Stimulated activated naive CD8-positive, alpha-beta T cell treated with anti-CD3 and anti-CD28 coated beads, Interleukin-15, amount 100 ng/mL, for 72 hours (primary cell): ENCODE results near the gene BAIAP3.
A peak's percentile ranks its signal among the peaks of the same experiment; 100 is the strongest.

Source experiments
- ATAC-seq: fragments of 150-1000 bp; cut with Tn5 transposase; 2 replicates; pipeline ENCODE4 v1.10.0; 2021; ENCODE audit warnings: mild to moderate bottlenecking, moderate library complexity
- DNase-seq, 2 donors: peaks; one replicate each; pipeline ENCODE4 v3.0.0; 2021 to 2022
- H3K27ac Mint-ChIP-seq, 2 donors: one replicate each; pipeline ENCODE4 v1.8.0; 2022; ENCODE audit warnings: mild to moderate bottlenecking in 2 of 2, mixed read lengths in 2 of 2, moderate library complexity in 2 of 2
- H3K27me3 Mint-ChIP-seq: one replicate; pipeline ENCODE4 v1.8.0; 2022; ENCODE audit warnings: mixed read lengths
- H3K4me1 Mint-ChIP-seq: one replicate; pipeline ENCODE4 v1.8.0; 2022; ENCODE audit warnings: mild to moderate bottlenecking, mixed read lengths
- H3K4me3 Mint-ChIP-seq, 2 donors: one replicate each; pipeline ENCODE4 v1.8.0; 2022; ENCODE audit warnings: mild to moderate bottlenecking in 2 of 2, mixed read lengths in 2 of 2, moderate library complexity in 1 of 2
- H3K9me3 Mint-ChIP-seq, 2 donors: one replicate each; pipeline ENCODE4 v1.8.0; 2022; ENCODE audit warnings: mixed read lengths in 2 of 2

BAIAP3 gene

DNA sequence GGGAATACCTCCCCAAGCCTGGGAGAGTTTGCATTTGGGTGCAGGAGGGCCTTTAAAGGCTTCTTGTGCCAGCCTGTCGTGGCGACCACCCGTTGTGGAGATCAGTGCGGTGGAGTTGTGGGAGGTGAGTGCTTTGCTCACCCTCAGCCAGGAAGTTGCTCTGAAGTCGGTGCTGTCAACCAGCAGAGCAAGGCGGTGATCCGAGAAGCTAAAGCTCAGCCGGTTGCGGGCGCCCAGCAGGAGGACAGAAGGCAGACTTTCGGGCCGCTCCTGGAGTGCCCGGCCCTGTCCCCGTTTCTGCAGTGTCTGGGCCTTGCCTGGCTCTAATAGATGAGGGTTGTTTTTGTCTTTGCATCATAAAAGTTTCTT, 22.6 kb upstream of the BAIAP3 start:
- ATAC-seq, result no peak
- H3K4me3 Mint-ChIP-seq, result peak overlapping the region; percentile 95 to 98
- H3K9me3 Mint-ChIP-seq, result no peaks in the 10 kb centered on the region

DNA sequence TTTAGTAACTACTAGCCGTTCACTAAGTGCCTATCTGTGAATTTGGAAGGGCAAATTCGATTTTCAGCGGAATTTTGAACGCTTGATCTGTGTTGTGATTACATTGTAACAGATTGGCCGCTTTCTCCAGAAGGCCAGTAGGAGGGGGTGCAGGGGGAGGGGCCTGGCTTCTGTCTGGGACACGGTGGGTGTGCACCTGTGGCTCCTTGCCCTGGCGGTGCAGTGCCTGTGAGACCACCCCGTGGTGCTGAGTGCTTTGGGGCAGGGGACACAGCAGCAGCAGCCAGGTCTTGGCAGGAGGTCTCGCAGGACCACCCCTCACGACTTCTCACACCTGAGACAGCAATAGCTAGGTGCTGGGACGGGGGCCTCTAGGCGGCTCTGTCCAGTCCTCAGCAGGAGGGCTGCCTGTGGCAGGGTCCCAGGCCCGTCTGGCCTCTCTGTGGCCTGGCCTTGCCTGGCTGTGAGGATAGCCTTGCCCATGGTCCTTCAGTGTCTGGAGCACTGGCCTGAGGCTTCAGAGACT, 22.2 kb upstream of the BAIAP3 start:
- peak overlapping the region; percentile 93 to 98 for H3K27ac Mint-ChIP-seq
- H3K9me3 Mint-ChIP-seq, result no peaks in the 10 kb centered on the region
- H3K4me1 Mint-ChIP-seq, result peaks cover 47% of the 10 kb centered on the region
- peak overlapping the region; percentile 95 to 98 for H3K4me3 Mint-ChIP-seq
- ATAC-seq, result no peak
- no peaks in the 10 kb centered on the region for H3K27me3 Mint-ChIP-seq
- DNase-seq, result no peak

More for the DNA sequence above, 22.6 kb upstream of the BAIAP3 start:
- peak in 1 of 2 donors; percentile 30 for DNase-seq
- Mint-ChIP-seq H3K4me1 (peaks cover 51% of the 10 kb centered on the region), H3K27me3 (no peaks in the 10 kb centered on the region), H3K27ac (peak overlapping the region; percentile 93 to 98)

DNA sequence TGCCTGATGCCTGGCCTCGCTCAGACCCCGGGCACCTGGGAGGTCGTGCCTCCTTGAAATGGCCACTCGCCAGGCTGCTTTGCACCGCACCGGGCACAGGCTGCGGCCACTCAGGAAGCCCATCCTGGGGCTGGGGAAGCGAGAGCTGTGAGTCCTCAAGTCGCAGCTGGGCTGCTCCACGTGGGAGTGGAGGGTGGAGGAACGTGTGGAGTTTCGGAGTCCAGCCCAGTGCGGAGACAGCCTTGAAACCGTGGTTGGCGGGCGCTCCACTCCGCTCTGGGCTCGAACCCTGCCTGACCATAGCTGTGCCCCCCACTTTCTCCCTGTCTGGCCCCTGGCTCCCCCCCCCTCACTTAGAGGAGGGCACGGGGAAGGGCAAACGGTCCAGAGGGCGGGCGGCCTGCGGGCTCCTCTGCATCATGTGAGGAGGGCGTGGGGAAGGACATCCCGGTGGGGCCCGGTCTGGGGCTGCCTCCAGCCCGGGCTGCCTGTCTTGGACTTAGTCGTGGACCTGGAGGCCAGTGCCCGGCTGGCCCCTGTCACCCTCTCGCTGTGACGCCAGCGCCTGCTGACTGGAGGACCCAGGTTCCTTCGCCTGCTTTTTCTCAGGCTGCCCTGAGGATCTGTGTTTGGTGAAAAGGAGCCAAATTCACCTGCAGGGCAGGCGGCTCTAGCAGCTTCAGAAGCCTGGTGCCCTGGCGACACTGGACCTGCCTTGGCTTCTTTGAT, 21.5 kb upstream of the BAIAP3 start:
- no peaks in the 10 kb centered on the region for H3K9me3 Mint-ChIP-seq
- DNase-seq, result no peak
- H3K27ac Mint-ChIP-seq, result peak overlapping the region in 1 of 2 donors; percentile 71

DNA sequence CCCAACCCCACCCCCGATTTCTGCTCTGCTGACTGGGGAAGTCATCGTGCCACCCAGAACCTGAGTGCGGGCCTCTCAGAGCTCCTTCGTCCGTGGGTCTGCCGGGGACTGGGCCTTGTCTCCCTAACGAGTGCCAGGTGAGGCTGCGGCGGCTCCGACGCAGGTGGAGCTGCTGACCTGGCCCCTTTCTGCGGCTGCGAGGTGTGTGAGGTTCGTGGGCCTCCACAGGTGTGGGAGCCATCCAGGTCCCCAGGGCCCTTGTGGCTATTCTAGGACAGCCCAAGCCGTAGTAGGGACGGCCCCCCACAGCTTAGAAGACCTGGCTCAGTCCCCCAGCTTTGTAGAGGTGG, 21.0 kb upstream of the BAIAP3 start:
- no peaks in the 10 kb centered on the region for H3K9me3 Mint-ChIP-seq
- H3K27me3 Mint-ChIP-seq, result no peaks in the 10 kb centered on the region
- peaks cover 42% of the 10 kb centered on the region for H3K4me1 Mint-ChIP-seq
- no peak for DNase-seq
- no peak for ATAC-seq
- H3K27ac Mint-ChIP-seq, result peak overlapping the region in 1 of 2 donors; percentile 27
- H3K4me3 Mint-ChIP-seq, result peak overlapping the region; percentile 35 to 98

More for the DNA sequence above, 21.5 kb upstream of the BAIAP3 start:
- H3K27me3 Mint-ChIP-seq, result no peaks in the 10 kb centered on the region
- H3K4me1 Mint-ChIP-seq, result peaks cover 42% of the 10 kb centered on the region
- ATAC-seq, result no peak
- peak overlapping the region; percentile 95 to 98 for H3K4me3 Mint-ChIP-seq

DNA sequence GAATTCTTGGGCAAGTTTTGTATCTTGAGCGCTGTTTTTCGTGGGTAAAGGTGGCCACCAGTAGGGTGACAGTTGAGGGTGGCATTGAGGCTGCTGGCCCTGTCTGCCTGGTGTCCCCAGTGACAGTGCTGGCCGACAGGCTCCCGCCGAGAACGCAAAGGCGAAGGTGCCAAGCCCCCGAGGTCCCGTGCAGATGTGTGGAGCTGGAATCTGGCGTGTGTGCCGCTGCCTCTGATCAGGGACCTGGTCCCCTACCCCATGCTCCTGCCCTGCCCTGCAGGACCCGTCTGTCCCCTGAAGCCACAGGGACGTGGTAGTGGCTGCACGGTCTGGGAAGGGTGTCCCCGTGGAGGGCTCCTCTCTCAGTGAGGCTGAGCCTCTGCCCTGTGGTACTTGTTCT, 20.5 kb upstream of the BAIAP3 start:
- no peak for DNase-seq
- Mint-ChIP-seq H3K4me3 (peak overlapping the region in 1 of 2 donors; percentile 35), H3K27me3 (no peaks in the 10 kb centered on the region), H3K4me1 (peaks cover 42% of the 10 kb centered on the region), H3K9me3 (no peaks in the 10 kb centered on the region), H3K27ac (no peak overlapping the region)
- ATAC-seq, result no peak

DNA sequence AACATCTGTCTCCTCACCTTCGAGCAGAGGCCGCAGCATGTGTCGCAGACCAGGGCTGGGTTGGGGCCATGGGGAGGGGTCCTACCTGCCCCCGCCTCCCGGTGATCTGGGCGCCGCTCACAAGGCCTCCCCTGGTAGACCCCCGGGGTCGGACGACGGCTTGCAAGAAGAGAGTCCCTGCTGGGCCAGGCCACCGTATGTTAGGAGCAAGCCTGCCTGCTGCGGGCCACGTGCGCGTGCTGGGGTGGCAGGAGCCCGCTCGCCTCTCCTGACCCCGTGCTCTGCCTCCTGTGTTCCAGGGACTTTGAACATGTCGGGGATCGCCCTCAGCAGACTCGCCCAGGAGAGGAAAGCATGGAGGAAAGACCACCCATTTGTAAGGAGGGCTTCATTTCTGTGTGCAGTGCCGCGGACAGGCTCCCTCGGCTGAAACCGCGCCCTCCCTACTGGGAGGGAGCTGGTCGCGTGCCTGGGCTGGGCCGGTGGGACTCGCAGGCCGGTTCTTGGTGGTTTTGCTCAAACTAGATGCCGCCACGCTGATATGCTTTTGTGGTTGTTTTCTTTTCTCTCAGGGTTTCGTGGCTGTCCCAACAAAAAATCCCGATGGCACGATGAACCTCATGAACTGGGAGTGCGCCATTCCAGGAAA, 19.6 kb upstream of the BAIAP3 start:
- H3K27ac Mint-ChIP-seq, result no peak overlapping the region
- H3K4me3 Mint-ChIP-seq, result no peak overlapping the region
- H3K9me3 Mint-ChIP-seq, result no peaks in the 10 kb centered on the region
- DNase-seq (no peak), ATAC-seq (no peak)
- peaks cover 47% of the 10 kb centered on the region for H3K4me1 Mint-ChIP-seq
- H3K27me3 Mint-ChIP-seq, result no peaks in the 10 kb centered on the region

DNA sequence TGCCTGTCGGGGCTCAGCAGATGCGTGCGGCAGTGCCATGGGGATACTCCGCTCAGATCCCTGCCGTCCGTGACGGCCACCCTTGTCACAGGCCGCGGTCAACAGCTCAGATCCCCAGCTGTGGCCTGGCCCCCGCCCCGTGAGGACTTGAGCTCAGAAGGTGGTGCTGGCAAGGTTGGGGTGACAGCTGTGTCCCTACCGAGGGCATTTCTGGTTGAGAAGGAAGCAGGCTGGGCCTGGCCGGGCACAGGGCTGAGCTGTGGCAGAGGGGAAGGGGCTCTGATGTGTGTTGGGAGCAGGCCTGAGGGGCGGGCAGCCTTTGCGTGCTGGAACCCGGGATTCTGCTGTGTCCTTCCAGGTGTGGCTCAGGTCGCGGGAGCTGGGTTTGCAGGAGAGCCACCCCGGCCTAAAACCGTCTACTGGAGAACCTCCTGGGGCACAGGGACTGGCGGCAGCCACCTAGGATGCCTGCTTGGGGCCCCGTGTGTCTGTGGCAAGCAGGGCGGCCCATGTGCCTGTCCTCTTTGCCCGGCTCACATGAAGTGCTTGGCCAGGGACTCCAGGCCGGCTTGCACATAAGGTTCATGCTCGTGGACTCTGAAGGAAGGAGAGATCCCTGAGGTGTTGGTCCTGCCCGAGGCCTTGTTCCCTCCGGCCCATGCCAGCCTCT, 18.9 kb upstream of the BAIAP3 start:
- peak overlapping the region in 1 of 2 donors; percentile 71 for H3K27ac Mint-ChIP-seq
- no peak for DNase-seq
- no peaks in the 10 kb centered on the region for H3K27me3 Mint-ChIP-seq
- H3K9me3 Mint-ChIP-seq, result no peaks in the 10 kb centered on the region
- H3K4me3 Mint-ChIP-seq, result no peak overlapping the region
- H3K4me1 Mint-ChIP-seq, result peaks cover 52% of the 10 kb centered on the region
- ATAC-seq, result no peak

DNA sequence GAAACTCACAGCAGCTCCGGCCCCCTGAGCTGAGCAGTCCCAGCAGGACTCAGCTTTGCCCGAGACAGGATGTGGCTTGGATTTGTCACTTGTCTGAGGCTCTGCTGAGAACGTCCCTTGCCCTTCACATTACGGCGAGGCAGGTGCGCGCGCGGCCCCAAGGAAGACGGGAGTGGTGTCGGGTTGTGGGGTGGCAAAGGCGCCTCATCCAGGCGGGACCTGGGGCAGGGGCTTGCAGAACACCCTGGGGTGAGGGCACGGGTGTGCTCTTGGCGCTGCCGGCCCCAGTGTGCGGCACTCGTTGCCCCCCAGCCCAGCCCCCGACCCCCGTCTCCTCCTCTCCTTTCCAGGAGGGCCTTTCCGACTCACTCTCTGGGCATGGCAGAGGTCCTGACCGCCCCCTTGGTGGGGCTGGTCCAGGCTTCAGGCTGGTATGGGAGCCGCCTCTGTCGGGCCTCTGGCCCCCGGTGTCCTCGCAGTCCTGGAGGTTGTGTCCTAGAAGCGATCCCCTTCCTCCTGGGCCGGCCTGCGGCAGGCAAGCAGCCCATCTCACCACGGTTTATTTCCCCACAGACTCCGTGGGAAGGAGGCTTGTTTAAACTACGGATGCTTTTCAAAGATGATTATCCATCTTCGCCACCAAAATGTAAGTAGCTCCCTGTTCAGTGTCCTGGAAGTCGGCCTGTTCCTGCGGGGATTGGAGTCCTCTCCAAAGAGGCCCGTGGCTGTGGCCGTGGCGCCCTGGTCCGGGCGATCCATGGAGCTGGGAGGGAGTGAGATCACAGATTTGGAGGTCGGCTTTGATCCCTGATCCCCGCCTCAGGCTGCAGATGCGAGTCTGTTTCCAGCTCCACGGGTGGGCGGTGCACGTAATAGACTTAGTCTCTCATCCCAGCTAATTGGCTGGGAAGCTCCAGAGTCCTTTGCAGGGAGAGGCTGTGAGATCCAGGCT, 18.1 kb upstream of the BAIAP3 start:
- peaks cover 47% of the 10 kb centered on the region for H3K4me1 Mint-ChIP-seq
- no peak for ATAC-seq
- H3K27ac Mint-ChIP-seq, result peak overlapping the region in 1 of 2 donors; percentile 80
- no peaks in the 10 kb centered on the region for H3K9me3 Mint-ChIP-seq
- no peak for DNase-seq
- no peak overlapping the region for H3K4me3 Mint-ChIP-seq
- no peaks in the 10 kb centered on the region for H3K27me3 Mint-ChIP-seq

DNA sequence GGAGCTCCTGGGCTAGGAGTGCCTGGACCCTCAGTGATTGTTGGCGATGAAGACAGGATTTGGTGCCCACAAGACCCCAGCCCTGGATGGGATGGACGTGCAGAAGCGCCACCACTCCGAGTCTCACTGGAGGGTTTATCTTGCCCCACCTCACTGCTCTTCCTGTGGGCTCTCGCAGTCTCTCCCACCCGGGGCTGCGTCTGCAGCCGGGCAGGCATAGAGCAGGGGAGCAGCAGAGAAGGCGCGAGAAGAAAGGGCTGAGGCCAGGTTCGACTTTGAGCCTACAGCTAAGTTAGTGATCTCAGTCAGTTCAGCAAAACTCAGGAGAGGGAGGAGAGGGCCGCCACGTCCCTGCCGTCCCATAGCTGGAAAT, 17.4 kb upstream of the BAIAP3 start:
- Mint-ChIP-seq H3K9me3 (no peaks in the 10 kb centered on the region), H3K27me3 (no peaks in the 10 kb centered on the region), H3K27ac (peak overlapping the region in 1 of 2 donors; percentile 80), H3K4me3 (no peak overlapping the region), H3K4me1 (peaks cover 40% of the 10 kb centered on the region)
- ATAC-seq (no peak), DNase-seq (no peak)

DNA sequence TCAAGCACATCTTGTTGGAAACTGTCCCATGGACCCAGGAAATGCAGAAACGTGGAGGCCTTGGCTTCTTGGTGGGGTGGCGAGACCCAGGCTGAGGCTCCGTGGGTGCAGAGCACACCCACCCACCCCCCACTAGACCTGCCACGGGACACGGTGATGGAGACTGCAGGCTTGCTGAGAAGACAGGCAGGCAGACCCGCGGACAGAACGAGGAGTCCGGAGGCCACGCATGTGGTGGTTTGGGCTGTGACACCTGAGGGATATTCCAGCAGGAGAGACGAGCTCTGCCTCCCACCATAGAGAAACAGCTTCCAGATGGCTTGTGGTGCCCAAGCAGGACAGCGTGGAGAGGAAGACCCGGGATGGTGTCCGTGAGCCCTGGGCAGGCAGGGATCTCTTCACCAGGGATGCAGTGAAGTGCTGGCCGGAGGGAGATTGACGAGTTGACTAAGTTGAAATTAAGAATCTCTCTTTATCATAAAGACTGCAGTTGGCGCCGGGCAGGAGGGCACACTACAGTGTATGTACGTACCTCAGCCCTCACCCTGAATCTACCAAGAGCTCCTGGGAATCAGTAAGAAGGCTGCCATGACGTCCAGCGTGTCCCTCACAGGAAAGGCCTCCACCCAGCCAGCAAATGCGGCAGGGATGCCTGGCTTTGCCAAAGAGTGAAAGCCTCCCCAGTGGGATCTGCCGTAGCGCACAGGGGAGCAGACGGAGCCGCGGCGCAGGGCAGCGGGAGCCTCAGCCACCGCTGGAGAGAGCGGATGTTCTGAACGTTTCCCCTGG, 15.8 kb upstream of the BAIAP3 start:
- ATAC-seq, result no peak
- Mint-ChIP-seq H3K4me3 (no peak overlapping the region), H3K4me1 (peaks cover 23% of the 10 kb centered on the region), H3K27ac (no peak overlapping the region), H3K9me3 (no peaks in the 10 kb centered on the region), H3K27me3 (no peaks in the 10 kb centered on the region)
- DNase-seq, result no peak

DNA sequence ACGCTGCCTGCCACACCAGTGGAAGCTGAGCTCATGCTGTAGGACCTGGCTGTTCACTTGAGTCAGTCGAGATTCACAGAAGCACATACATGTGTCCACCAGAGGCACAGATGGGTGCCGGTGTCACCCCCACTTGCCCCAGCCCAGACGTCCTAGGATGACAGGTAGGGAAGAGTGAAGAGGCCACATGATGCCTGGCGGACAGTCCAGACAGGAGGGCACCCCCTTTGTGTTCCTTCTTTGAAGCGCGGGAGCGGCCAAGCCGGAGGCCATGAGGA, 15.2 kb upstream of the BAIAP3 start:
- peak overlapping the region in 1 of 2 donors; percentile 44 for H3K27ac Mint-ChIP-seq

DNA sequence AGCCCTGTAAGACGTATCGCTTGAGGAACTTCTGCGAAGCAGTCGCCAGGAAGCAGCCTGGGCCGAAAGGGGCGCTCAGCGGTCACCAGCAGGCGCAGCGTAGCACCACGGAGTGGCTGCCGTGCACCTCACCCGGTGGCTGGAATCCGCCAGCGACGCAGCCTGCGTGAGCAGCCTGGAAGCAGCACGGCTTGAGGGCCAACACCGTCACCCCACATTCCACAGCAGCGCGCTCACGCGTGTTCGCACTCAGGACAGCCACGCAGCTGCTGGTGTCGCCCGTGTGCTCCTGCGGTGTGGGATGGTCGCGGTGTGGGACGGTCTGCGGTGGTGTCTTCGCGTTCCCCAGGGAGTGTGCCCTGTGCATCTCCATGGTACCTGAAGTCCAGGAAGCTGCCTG, 14.4 kb upstream of the BAIAP3 start:
- no peak for DNase-seq

More for the DNA sequence above, 15.2 kb upstream of the BAIAP3 start:
- no peaks in the 10 kb centered on the region for H3K9me3 Mint-ChIP-seq
- no peaks in the 10 kb centered on the region for H3K27me3 Mint-ChIP-seq
- DNase-seq (no peak), ATAC-seq (no peak)
- H3K4me3 Mint-ChIP-seq, result no peak overlapping the region
- H3K4me1 Mint-ChIP-seq, result peaks cover 18% of the 10 kb centered on the region

DNA sequence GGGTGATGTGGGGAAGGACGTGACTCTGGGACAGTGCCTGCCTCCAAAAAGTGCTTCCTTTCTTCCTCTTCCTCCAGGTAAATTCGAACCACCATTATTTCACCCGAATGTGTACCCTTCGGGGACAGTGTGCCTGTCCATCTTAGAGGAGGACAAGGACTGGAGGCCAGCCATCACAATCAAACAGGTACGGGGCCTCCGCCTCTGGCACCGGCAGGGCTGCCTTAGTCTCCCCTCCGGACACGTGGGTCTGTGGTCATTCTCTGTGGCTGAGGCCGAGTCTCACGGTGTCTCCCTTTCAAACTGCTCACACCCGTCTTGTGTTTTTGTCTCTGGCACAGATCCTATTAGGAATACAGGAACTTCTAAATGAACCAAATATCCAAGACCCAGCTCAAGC, 13.3 kb upstream of the BAIAP3 start:
- no peaks in the 10 kb centered on the region for H3K27me3 Mint-ChIP-seq
- no peak overlapping the region for H3K27ac Mint-ChIP-seq
- peaks cover 10% of the 10 kb centered on the region for H3K4me1 Mint-ChIP-seq
- no peak for ATAC-seq
- H3K4me3 Mint-ChIP-seq, result no peak overlapping the region
- H3K9me3 Mint-ChIP-seq, result no peaks in the 10 kb centered on the region
- no peak for DNase-seq

More for the DNA sequence above, 14.4 kb upstream of the BAIAP3 start:
- no peak for ATAC-seq
- Mint-ChIP-seq H3K9me3 (no peaks in the 10 kb centered on the region), H3K27me3 (no peaks in the 10 kb centered on the region), H3K27ac (no peak overlapping the region), H3K4me3 (no peak overlapping the region), H3K4me1 (peaks cover 15% of the 10 kb centered on the region)

DNA sequence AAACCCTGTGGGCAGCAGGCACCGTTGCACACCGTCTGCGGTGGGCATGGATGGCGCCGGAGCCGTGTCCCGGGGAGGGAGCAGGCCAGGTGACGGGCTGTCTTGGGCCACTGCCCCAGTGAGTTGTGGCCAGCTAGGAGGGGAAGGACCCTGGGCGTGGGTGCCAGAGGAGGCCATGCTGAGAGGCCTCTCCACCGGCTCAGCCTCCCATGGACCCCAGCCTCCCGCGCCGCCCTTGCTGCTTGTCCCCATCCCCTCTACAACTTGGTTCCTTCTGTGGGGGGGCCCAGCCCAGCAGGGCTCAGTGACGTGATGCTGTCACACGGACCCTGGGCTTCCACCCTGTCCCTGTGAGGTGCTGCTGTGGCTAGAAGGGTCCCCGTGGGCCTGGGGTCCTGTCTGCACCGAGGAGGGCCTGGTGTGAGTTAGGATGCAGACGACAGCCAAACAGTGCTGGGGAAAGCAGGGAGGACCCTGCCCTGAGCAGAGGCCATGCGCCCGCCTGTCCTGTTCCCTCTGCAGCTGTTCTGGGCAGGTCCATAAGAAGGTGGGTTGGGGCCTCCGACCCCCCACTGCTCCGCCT, 12.7 kb upstream of the BAIAP3 start:
- Mint-ChIP-seq H3K4me3 (no peak overlapping the region), H3K9me3 (no peaks in the 10 kb centered on the region), H3K27me3 (no peaks in the 10 kb centered on the region), H3K4me1 (peaks cover 10% of the 10 kb centered on the region), H3K27ac (no peak overlapping the region)
- ATAC-seq (peak; percentile 22), DNase-seq (no peak)
